Measurements from ENCODE around the gene CBX2.

CBX2 gene

DNA sequence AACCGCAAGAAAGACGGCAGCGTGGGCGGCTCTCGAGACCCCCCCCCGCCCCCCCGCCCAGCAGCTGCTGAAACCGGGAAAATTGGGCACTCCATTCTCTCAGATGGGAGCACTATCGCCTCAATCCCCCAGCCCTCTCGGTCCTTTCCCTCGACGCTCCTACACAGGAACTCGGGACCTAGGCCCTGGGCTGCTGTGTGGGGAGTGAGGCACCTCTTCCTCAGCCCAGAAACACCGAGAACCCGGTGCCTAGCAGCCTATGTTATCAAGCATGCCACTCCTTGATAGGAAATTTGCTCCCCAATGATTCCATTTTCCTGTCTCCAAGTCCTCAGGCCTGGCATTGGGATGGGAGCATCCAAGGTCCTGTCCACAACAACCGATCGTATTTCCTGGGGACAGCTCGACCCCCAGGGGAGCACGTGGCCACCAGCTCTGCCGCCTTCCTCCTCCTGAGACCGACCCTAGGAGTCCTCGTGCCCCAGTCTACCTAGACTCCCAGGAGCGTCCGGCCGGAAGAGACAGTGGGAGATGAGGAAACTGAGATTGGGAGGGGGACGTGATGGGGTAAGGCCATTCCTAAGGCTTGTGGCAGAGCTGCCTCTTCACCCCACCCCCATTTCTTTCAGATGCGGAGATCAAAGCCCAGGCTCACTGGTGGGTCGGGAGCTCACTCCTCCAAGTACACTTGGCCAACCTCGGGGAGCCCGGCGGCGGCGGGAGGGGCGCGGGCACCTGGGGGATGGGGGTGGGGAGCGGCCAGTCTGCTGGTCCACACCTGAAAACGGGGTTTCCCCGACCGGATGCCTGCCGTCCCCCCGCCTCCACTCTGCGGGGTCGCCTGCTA, 36.4 kb downstream of the CBX2 start:
- no peak for DNase-seq

DNA sequence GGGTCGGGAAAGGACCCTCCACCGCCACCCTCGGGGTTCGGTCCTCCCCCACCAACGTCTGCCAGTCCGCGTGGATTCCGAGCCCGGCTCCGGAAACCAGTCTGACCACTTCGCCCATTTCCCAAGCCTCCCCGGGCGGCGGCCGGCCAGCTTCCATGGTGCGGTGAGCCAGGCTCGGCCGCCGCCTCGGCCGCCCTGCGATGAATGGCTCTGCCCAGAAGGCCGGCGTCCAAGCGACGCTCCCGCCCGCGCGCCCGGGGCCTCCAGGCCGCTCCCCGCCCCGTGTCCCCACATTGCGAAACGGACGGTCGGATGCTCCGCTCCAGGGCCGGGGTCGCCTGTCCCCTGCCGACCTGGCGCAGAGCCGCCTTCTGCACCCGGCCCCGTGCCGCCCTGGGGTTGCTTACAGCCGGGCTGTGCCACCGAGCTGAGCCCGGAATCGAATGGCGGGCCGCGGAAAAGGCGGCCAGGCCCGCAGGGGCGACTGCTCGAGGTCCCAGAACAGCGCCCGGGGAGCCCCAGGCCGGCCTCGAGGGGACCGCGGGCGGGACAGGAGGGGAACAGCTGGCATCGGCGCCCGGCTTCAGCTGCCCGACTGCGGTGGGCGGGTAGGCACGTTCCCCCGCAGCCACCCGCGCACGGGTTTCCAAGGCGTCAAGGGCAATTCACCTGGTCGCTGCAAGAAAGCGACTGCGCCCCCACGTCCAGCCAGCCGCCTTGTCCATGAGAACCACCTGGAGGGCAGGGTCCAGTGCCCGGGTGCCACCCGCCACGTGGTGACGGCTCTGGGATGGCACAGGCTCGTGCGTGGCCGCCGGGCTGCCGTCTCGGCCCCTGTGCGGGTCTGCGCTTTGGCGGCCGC, 37.3 kb downstream of the CBX2 start:
- DNase-seq: no peak

DNA sequence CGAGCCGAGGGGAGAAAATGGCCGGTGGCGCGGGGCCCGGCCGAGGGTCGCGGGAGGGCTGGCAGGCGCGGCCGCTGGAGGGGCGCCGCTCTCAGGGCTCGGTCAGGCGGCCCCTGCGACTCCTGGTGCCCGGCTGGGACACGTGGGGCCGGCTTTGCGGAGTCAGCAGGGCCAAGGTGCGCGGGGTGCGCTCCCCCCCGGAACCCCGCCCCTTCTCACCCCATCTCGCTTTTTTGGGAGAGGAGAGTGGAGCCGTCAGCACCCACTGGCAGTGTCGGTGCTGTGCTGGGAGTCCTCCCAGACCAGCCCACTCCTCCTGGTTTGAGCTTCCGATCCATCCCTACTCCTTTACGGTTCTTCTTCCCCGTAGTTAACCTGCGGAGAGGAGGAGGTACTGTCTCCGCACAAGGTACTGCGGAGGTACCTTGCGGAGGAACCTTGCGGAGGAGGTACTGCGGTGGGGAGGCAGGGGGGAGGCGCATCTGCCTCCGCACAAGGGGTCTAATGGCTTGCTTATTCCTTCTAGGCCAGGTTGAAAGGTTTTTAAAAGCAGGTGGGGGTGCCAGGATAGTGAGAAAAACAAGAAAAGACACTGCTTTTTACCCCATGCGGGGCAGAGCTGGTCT, 38.0 kb downstream of the CBX2 start:
- no peak for DNase-seq

DNA sequence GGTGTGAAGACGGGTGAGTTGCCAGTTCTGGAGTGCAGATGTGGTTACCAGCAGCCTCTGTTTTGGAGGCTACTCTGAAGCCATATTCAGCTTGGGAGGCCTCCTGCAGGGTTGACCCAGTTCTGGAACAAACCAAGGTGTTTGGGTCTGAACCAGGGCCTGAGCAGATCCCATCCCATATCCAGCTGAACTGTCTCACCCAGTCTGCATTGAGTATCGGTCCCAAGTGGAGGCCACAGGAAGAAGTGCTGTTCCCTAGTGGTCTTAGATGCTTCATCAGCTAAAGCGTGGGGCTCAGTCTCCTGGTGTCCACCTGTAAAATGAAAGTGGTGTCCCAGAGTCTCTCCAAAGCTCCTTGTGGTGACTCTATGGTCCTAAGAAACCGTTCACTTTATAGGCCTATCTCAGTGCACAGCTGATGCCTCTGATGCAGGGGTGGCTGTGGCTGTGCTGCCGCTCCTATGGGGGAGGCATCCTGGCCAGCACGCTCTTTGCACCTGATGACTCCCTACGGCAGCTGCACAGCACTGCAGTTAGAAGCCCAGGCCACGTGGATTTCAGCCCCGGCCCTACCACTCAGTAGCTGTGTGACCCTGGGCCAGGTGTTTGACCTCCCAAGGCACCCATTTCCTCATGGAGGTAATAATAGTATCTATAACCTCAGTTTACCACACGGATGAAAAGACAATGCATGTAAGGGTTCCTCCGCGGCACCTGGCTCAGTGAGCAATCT, 40.2 kb downstream of the CBX2 start:
- no peak for DNase-seq

DNA sequence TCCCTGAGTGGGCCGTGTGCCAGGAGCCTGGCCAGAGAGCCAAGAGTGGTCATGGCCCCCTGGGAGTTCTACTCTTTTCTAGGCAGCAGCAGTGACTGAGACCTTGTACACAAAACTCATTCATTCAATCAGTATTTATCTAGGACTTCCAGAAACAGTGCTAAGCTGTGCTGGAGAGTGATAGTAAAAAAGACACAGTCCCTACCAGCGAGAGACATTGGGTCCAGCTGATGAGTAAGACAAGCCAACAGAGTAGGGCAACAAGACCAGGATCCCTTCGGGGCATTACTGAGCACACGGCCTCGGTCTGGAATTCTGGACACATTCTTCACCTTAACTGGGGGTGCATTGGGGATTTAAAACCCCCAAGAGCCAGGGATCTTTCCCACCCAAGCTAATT, 41.1 kb downstream of the CBX2 start:
- no peak for DNase-seq

DNA sequence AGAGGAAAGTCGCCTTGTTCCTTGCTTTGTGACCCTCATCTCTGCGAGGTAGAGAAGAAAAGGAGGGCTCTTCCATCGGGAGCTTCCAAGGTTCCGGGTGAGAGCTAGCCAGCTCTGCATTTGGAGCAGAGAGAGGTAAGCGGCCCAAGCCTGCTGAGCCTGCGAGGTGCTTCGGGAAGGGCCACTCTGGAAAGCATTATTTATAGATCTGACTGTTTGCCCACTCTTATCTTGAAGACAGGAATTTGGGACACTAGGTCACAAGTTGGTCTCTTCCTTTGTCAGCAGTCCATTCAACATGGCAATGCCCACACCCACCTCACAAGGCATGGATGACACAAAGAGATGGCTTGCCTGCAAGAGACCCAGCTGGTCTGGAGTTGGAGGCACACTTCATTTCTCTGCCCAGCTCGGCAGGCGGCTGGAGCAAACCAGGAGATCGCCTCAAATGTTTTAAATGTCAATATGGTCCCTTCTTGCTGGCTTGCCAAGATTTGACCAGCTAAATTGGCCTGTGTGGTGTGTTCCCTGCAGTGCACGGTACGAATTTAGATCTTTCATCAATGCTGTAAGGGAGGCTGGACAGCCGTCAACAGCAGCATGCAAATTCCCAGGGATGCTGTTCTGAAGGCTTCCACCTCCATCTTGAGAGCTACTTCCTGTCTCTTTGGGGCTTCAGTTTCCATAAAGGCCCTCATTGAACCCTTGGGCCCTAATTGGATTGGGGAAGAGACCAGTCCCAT, 41.8 kb downstream of the CBX2 start:
- no peak for DNase-seq

DNA sequence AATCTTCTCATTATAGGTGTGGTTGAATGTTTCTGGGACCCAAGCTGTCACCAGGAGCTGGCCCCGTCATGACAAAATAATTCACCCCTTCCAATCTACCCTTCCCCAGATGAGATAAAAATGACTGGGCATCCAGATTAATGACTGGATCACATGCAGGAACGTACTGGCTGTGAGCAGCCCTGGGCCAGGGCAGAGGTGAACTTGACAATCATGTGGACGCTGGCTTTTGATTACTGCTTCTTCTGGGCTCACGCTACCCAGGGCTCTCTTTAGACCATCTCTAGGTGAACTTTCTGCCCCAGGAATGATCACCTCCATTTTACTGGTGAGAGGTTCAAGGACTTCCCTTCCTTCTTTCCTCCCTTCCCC, 43.0 kb downstream of the CBX2 start:
- no peak for DNase-seq

DNA sequence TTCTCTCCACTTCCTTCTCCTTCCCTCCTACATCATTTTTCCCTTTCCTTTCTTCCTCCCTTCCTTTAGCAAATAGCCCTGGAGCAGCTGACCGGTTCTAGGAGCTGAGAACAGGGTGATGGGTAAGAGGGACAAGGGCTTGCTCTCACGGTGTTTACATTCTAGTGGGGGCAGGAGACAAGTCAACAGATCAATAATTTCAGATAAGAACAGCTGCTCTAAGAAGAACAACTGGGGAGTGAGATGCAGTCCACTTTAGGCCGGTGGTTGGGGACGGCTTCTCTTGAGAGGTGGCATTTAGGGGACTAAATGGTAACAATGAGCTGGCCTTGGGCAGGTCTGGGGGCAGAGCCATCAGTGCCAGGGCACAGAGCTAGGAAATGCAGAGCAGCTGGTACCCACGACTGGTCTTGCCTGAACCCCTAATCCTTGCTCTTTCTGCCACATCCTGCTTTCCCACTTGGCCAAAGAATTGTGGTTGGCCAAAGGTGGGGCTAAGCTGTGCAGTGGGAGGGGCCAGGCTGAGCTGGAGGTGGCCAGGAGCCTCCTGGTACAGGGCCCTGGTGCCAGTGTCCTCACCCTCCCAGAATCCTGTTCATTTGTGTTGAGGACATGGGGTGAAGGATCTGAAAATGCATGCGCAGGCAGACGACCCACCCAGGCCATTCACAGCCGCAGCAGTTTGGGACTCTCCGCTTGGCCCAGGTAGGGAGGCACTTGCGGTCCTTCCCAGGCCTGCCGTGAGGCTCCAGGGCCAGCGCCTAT, 43.6 kb downstream of the CBX2 start:
- no peak for DNase-seq

DNA sequence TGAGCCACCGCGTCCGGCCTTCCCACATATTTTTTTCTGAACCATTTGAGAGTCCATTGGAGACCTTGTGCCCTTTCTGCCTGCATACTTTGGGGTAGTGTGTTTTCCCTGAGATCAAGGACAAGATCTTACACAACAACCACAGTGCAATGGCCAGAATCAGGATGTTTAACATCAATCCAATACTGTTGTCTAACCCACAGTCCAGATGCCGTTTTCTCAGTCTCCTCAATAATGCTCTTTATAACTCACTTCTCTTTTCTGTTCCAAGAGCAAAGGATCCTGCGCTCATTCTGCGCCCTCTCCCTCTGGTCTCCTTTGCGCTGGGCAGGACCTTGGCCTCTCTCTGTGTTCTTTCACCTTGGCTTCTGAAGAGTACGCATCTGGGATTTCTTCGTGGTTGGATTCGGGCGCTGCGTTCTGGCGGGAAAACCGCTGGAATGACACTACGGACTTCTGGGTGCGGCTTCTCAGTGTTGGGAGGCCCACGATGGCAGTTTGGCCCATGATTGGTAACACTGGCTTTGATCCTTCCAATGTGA, 44.7 kb downstream of the CBX2 start:
- no peak for DNase-seq

DNA sequence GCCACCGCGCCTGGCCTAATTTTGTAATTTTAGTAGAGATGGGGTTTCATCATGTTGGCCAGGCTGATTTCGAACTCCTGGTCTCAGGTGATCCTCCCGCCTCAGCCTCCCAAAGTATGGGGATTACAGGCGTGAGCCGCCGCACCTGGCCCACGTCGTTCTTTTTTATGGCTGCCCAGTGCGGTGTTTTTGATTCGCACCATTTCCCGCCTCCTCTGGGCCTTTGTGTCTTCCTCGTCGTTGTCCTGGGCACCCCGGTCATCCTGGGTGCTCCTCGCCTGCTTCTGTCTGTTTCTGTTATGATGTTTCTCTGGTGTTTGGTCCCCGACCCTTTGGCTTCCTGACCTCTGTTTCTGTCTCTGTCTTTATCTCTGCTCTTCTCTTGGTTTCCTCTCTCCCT, 46.3 kb downstream of the CBX2 start:
- no peak for DNase-seq

DNA sequence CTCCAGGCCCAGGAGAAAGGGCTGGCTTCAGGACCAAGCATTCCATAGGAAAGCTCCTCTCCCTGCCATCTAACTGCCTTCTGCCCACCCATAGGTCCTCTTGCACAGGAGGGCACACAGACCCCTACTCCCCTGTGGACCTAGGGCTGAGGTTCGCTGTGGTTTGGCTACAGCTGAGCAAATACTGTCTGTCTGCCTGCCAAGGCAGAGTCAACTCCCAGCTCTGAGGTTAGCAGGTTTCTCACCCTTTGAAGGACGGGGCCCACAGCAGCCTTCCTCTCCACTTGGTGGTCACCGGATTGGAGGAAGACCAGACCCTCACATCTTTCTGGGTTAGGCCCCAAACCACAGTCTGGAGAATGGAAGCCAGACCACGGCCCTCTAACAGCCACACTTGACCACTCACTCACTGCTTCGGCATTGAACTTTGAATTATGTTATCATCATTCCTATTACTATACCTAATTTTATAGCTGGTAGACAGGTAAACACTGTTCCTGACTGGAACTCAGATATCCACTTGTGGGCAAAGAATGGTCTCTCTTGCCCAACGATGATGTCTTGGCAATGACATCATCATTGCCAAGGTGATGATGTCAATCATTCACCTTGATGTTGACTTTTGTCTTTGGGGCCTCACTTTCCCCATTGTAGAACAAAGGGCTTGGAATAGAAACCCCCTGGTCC, 47.1 kb downstream of the CBX2 start:
- no peak for DNase-seq

DNA sequence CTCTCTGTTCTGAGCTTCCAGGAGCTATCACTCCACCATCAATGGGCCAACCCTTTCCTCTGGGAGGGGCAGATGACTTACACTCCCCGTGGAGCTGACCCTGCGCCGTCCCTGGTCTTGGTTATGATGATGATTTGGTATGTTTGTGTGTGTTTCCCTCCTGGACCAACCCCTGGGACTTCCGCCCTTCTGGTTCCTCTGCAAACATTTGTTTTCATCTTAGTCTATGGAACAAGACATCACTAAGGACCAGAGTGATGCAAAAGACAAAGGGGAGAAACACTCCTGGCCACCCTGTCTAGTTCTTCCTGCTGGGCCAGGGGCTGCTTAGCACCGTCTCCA, 47.6 kb downstream of the CBX2 start:
- DNase-seq: no peak

DNA sequence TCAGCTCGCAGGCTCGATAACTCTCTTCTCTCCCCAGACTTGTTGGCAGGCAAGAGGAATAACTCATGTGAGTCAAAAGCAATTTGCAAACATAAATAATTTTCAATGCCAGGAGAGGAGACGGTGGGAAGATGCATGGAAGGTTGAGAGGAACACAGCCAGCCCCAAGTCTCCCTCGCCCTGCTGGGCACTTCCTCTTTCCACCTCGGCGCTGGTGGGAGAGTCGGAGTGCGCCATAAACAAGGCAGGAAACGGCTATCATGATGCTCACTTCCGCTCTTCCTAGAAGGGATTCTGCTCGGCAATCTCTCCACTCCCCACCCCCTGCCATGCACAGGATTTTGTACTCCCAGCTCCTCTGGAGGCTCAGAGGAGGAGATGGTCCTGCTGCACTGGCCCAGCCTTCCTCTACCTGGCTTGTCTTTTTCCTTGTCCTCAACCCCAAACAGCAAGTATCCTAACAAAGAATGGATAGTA, 48.3 kb downstream of the CBX2 start:
- no peak for DNase-seq

DNA sequence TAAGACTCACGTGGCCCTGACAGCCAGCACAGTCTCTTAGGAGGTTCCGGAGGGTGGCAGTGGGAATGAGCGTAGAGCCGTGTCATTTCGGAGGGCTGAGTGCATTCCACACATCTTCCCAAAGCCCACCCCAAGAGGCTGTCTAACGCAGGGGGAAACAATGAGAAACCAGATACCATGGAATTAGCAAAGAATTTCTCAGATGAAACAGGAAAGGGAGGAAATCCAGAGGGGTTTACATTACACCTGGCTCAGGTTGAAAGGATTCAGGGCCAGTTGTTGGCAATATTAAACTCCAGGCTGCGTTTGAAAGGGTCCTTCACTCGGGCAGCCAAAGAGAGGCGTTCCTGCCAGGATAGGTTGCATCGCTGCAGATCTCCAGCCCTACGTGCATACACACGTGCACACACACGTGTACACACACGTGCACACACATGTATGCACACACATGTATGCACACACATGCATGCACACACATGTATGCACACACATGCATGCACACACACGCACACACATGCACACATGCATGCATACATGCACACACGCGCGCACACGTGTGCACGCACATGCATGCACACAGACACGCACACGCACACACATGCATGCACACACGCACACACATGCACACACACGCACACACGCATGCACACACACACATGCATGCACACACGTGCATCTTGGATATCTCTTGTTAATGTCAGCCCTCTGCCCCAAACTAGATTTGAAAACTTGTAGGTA, 49.1 kb downstream of the CBX2 start:
- DNase-seq: no peak

DNA sequence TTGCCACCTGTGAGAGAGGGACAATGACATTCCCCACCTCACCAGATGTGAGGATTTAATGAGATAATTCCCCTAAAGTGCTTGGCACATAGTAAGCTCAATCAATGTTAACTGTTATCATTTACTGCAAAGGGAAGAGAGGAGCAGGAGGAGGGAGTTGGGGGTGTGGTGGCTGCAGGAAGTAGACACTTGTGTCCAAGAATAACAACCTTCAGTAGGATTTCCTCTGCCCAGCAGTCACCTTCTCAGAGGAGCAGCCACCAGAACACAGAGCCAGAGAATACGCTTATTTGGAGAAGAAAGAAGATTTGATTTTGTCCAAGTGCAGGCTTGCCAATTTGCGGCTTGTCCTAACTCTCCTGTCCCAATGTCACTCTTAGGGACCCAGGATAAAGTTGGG, 51.1 kb downstream of the CBX2 start:
- no peak for DNase-seq

DNA sequence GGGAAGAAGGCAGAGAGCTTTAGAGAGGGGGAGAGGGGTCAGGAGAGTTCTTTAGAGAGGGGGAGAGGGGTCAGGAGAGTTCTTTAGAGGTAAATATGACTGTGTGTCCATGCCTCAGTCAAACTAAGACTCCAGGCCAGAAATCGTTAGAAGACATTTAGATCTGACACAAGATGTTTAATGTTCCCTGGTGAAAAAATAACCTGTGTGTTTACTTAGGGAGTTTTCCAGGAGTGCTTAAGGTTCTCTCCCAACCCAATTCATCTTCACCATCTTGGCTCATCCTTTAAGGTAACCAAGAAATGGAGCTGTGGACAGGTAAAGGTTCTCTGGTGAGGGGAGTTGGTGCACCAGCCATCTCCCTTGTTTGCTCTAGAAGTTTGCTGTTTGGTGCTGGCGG, 51.5 kb downstream of the CBX2 start:
- DNase-seq: no peak

DNA sequence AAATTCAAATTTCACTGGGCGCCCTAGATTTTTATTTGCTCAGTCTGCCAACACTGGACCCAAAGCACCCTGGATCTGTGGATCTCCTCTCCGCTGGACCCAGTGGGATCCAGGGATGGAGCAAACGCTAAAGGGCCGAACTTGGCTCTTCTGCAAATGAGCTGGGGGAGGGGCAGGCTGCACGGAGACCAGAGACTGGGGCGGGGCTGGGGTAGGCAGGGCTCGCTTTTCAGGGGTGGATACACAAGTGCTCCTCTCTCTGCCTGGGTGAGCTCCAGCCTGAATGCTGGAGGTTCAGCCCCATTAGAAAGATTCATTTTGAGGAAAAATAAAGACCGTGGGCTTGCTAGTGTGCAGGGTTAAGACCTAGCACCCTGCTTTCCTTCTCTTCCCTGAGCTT, 52.4 kb downstream of the CBX2 start:
- no peak for DNase-seq

DNA sequence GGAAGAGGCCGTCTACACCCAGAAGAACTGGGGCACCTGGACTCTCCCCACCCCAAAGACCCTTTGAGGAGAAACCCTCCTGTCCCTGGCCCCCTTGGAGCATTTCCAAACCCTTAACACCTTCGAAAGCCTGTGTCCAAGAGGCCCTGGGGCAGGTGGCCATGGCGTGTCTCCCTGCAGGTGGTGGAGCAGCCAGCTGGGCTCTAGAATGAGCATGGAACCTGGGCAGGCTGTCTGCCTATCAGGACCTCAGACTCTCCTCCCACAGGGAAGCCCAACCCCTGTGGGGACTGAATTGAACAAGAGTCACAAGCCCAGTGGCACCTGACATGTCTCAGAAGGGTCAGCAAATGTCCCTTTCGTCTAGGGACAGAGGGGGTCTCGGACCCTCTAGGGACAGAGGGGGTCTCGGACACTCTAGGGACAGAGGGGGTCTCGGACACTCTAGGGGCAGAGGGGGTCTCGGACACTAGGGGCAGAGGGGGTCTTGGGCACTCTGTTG, 52.9 kb downstream of the CBX2 start:
- DNase-seq: no peak

Data from NCI-H226 (cell line).